ENCODE measurements around the gene KATNAL1.

KATNAL1 gene

DNA sequence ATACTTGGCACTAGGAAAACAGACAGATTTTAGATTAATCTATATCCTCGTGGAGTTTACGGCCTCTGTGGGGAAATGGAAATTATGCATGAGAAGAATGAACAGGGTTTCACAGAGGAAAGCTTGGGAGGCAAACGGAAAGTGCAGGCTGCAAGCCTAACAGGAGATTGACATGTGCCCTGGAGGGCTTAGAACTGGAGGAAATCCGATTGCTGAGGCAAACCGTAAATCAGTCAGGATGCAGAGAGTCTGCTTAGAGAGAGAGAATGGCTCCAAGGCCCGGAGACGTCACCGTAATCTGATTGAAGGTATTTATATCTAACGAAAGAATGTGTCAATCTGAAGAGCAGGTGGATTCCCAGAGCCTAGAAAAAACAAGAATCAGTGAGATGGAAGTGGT is 143.2 kb downstream of the KATNAL1 start:
- no peak for DNase-seq (ENCODE audit: low read depth in 2 of 2)

DNA sequence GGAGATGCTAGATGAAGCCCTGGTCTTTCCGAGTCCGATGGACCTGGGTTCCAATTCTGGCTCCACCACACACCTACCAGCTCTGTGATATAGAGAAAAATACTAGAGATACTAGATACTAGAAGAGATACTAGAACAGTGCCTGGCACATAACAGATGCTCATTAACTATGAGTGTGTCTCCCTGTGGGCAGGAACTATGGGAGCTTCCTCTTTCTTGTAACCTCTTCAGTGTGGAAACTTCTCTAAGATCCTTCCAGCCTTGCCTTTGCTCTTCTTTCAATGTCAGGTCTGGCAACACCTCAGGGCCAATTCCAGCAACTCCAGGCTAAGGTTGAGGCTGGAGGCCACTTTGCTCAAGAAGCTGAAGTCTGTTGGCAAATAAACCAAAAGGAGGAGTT is 143.9 kb downstream of the KATNAL1 start:
- DNase-seq (ENCODE audit: low read depth in 2 of 2): no peak

DNA sequence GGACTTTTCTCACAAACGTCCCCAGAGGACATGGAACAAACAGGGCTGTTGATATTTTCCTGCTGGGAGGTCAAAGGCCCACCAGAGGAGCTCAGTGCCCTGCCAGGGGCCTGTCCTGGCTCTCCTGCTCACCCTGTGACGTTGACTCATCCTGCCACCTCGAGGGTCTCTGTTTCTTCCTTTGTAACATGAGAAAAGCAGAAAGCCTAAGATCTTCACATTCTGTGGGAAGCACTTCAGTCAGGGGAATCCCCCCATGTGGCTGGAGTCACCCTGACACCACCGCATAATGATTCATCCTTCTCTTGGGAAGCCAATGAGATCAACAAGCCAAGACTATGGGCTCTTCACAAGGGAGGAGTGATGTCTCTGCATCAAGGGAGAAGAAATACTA is 147.9 kb downstream of the KATNAL1 start:
- DNase-seq (ENCODE audit: low read depth in 2 of 2): peak; percentile 33 to 35

GRCh38 chr13:30158774-30159445 is 148.4 kb downstream of the KATNAL1 start:
- DNase-seq (ENCODE audit: low read depth in 2 of 2): no peak

DNA sequence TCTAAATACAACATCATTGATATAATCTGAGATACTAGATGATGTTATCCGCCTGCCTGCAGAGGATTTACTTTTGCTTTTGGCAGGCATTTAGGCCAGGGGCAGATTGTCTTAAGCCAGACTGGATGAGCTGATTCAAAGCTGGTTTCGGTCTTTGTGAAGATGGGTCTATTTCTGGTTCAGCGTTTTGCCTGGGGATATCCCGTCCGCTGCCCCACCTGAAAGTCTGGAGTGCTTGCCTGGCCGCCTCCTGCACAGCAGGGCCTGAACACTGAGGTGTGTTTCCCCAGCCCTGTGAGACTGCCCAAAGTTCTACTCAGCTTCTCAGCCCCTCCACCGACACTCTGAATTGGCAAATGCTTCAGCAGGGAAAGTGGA is 149.7 kb downstream of the KATNAL1 start:
- no peak for DNase-seq (ENCODE audit: low read depth in 2 of 2)

- no peak for DNase-seq (ENCODE audit: low read depth in 2 of 2)
These were observed 150.3 kb downstream of the KATNAL1 start for GRCh38 chr13:30156826-30157615.

- no peak for DNase-seq (ENCODE audit: low read depth in 2 of 2)
These were observed 151.1 kb downstream of the KATNAL1 start for GRCh38 chr13:30156270-30156669.

DNA sequence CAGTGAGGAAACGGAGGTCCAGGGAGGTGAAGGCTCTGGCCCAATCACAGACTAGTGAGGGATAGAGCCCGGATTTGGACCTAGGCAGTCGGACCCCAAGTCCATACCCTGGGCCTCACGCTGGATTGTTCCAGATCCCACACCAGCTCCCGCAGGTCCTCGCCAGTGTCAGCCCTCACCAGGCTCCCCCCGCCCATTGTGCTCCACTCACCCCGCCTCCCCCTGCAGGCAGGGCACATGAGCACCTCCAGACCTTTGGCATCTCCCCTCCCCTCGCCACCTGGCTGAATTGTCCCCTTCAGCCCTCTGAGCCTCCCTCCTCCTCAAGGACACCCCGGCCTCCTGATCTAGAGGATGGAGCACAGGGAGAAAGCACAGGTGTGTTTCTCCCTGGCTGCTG is 152.4 kb downstream of the KATNAL1 start:
- DNase-seq (ENCODE audit: low read depth in 2 of 2): no peak

GRCh38 chr13:30154531-30154930 is 152.8 kb downstream of the KATNAL1 start:
- DNase-seq (ENCODE audit: low read depth in 2 of 2): no peak

- DNase-seq (ENCODE audit: low read depth in 2 of 2): no peak
These were observed 153.6 kb downstream of the KATNAL1 start for GRCh38 chr13:30153545-30154426.
